ENCODE results near the gene CLCNKB. TPM values are rescaled to one million over a fixed set of nuclear protein-coding genes. Genes with fewer than 3 reads are reported as not detected.

The CLCNKB gene
- total RNA-seq, 1 donor from 2014 or later, result 3.0 TPM

GRCh38 chr1:16013220-16013907 is 30.2 kb upstream of the CLCNKB start:
- DNase-seq (ENCODE audit: low spot score in 2 of 2, unreplicated experiment in 2 of 2), result peak in 1 of 2 experiments; percentile 54
- H3K27ac Mint-ChIP-seq, result peak overlapping the region; percentile 89
- H3K4me3 Mint-ChIP-seq, result peak overlapping the region; percentile 28
- no peaks in the 10 kb centered on the region for H3K9me3 Mint-ChIP-seq
- H3K27me3 Mint-ChIP-seq (ENCODE audit: low read depth), result no peaks in the 10 kb centered on the region
- H3K4me1 Mint-ChIP-seq, result peaks cover 38% of the 10 kb centered on the region
- TF ChIP-seq CTCF (IDR thresholded peaks at IDR 0.05; ENCODE audit: unreplicated experiment), result no peak
- H3K36me3 Mint-ChIP-seq, result no peaks in the 10 kb centered on the region

- Mint-ChIP-seq H3K9me3 (no peaks in the 10 kb centered on the region), H3K27me3 (ENCODE audit: low read depth) (no peaks in the 10 kb centered on the region), H3K36me3 (no peaks in the 10 kb centered on the region), H3K4me1 (peaks cover 43% of the 10 kb centered on the region), H3K27ac (peak overlapping the region; percentile 89), H3K4me3 (peak overlapping the region; percentile 28)
- TF ChIP-seq CTCF (IDR thresholded peaks at IDR 0.05; ENCODE audit: unreplicated experiment), result no peak
- DNase-seq (ENCODE audit: low spot score in 2 of 2, unreplicated experiment in 2 of 2), result no peak
Measured at GRCh38 chr1:16013908-16014258, 29.7 kb upstream of the CLCNKB start.

DNA sequence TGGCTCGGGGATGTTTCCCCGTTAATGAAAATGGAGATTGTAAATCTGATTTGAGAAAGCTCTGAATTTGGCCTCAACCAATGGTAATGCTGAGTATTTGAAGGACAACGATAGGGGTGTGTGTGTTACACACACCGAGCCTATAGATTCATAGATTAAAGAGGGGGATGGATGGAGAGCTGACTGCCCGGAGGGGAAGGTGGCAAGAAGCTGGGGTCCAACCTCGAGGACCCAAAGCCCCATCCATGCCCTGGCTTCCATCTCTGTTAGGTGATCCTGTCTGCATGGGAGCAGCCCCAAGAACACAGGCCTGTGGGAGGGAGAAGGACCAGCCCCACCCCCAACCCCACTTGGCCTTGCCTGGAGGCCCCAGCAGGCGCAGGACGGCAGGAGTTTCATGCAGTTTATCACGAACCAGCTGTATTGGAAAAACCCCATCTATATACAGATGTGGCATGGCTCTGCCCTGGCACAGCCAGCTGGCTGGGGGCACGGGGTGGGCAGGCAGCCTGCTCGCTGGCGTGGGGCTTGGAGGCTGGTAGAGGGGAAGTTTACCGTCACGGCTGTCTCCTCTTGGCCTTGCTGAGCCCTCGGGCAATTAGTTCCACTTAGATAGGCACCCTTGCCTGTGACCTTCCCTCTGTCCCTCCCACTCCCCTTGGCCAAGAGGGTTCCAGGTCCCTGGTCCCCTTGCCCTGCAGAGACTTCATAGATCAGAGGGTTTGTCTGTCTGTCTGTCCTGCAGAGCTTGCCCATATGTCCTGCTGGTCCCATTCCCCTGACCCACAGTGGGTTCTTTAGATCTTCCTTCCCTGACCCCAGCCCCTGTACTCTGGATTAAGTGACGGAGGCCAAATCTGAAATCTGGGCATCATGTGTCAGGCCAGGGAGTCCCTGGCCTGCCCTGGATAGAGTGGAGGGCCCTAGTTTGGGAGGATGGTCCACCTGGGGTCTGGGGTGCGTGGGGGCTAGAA is 28.8 kb upstream of the CLCNKB start:
- H3K4me1 Mint-ChIP-seq, result peaks cover 52% of the 10 kb centered on the region

GRCh38 chr1:16015491-16015890 is 28.1 kb upstream of the CLCNKB start:
- peak overlapping the region; percentile 10 for H3K27ac Mint-ChIP-seq
- no peak for TF ChIP-seq CTCF (IDR thresholded peaks at IDR 0.05; ENCODE audit: unreplicated experiment)

More for the DNA sequence above, 28.8 kb upstream of the CLCNKB start:
- TF ChIP-seq CTCF (IDR thresholded peaks at IDR 0.05; ENCODE audit: unreplicated experiment), result no peak
- H3K9me3 Mint-ChIP-seq, result no peaks in the 10 kb centered on the region
- no peaks in the 10 kb centered on the region for H3K27me3 Mint-ChIP-seq (ENCODE audit: low read depth)
- H3K27ac Mint-ChIP-seq, result peak overlapping the region; percentile 89
- peak overlapping the region; percentile 44 for H3K4me3 Mint-ChIP-seq
- peak in 1 of 2 experiments; percentile 51 for DNase-seq (ENCODE audit: low spot score in 2 of 2, unreplicated experiment in 2 of 2)
- H3K36me3 Mint-ChIP-seq, result no peaks in the 10 kb centered on the region

GRCh38 chr1:16015960-16016901 is 27.4 kb upstream of the CLCNKB start:
- no peaks in the 10 kb centered on the region for H3K36me3 Mint-ChIP-seq
- no peak overlapping the region for H3K4me3 Mint-ChIP-seq
- no peak overlapping the region for H3K27ac Mint-ChIP-seq
- DNase-seq (ENCODE audit: low spot score in 2 of 2, unreplicated experiment in 2 of 2), result no peak
- H3K9me3 Mint-ChIP-seq, result no peaks in the 10 kb centered on the region
- peaks cover 55% of the 10 kb centered on the region for H3K4me1 Mint-ChIP-seq
- no peak for TF ChIP-seq CTCF (IDR thresholded peaks at IDR 0.05; ENCODE audit: unreplicated experiment)
- no peaks in the 10 kb centered on the region for H3K27me3 Mint-ChIP-seq (ENCODE audit: low read depth)

More at GRCh38 chr1:16015491-16015890, 28.1 kb upstream of the CLCNKB start:
- no peaks in the 10 kb centered on the region for H3K9me3 Mint-ChIP-seq
- no peak for DNase-seq (ENCODE audit: low spot score in 2 of 2, unreplicated experiment in 2 of 2)
- H3K27me3 Mint-ChIP-seq (ENCODE audit: low read depth), result no peaks in the 10 kb centered on the region
- H3K4me3 Mint-ChIP-seq, result no peak overlapping the region
- peaks cover 55% of the 10 kb centered on the region for H3K4me1 Mint-ChIP-seq
- H3K36me3 Mint-ChIP-seq, result no peaks in the 10 kb centered on the region

Data from mesothelial cell of epicardium (in vitro differentiated cells).